Heart left ventricle (tissue), 16 donors: ENCODE data around the gene ZNF165. TPM values are rescaled to one million over a fixed set of nuclear protein-coding genes. Genes with fewer than 3 reads are reported as not detected.

ENCODE experiments used
- ATAC-seq, 4 donors: fragments of 200-7000 bp; cut with Tn5 transposase; one replicate each; pipeline ENCODE4 v1.9.1; 2020 to 2022; ENCODE audit warnings: moderate library complexity in 4 of 4, mild to moderate bottlenecking in 3 of 4, moderate number of reproducible peaks in 1 of 4
- DNase-seq, 5 donors: peaks; one replicate each; pipeline ENCODE4 v3.0.0-alpha.2; 2020
- H3K27ac ChIP-seq, 12 donors: fragments of 200-600 bp; sonication (generic) in 4 of 12; one replicate each; pipeline versions ENCODE4 v1.5.0 to v1.8.0; 2016 to 2022; ENCODE audit warnings: mild to moderate bottlenecking in 2 of 12
- H3K27me3 ChIP-seq, 9 donors: fragments of 200-600 bp; sonication (generic) in 2 of 9; one replicate each; pipeline versions ENCODE4 v1.5.1 to v1.8.0; 2016 to 2022; ENCODE audit warnings: mild to moderate bottlenecking in 3 of 9
- H3K36me3 ChIP-seq, 9 donors: fragments of 200-600 bp; sonication (generic) in 2 of 9; one replicate each; pipeline versions ENCODE4 v1.5.0 to v1.8.0; 2018 to 2022; ENCODE audit warnings: mild to moderate bottlenecking in 2 of 9
- H3K4me1 ChIP-seq, 12 donors: fragments of 200-600 bp; sonication (generic) in 4 of 12; one replicate each; pipeline versions ENCODE4 v1.5.0 to v1.8.0; 2016 to 2022; ENCODE audit warnings: mild to moderate bottlenecking in 3 of 12
- H3K4me3 ChIP-seq, 12 donors: fragments of 200-600 bp; sonication (generic) in 4 of 12; one replicate each; pipeline versions ENCODE4 v1.5.0 to v1.8.0; 2017 to 2022; ENCODE audit warnings: mild to moderate bottlenecking in 9 of 12, moderate library complexity in 4 of 12
- H3K9me3 ChIP-seq, 12 donors: fragments of 200-600 bp; sonication (generic) in 4 of 12; one replicate each; pipeline versions ENCODE4 v1.5.0 to v1.8.0; 2016 to 2022; ENCODE audit warnings: mild to moderate bottlenecking in 1 of 12
- POLR2A ChIP-seq, 2 donors: fragments of 450-650 bp; IDR thresholded peaks; one replicate each; pipeline ENCODE4 v1.6.1; 2017; ENCODE audit warnings: antibody characterized with exemption in 2 of 2, mild to moderate bottlenecking in 2 of 2, moderate library complexity in 2 of 2
- WGBS, 4 donors: extraction: QIAGEN DNeasy Blood & Tissue Kit in 2 of 4; methylation state at CpG; one replicate each; pipeline versions ENCODE4 v1.1.5 to v1.1.7; 2013 to 2018; 5-methylcytosine and 5-hydroxymethylcytosine counted together
- intact Hi-C, 10 donors: fragments of 100-400 bp; cut with DNase I; formaldehyde crosslinking; loops; one replicate each; pipeline versions ENCODE4 v1.11.1 to v1.14.2; 2022
- polyA plus RNA-seq, 2 donors: library from polyadenylated mRNA; stranded (reverse); fragments of 200-250 nt; gene quantifications; one replicate each; pipeline ENCODE4 v1.2.3, GENCODE V29; 2013
- total RNA-seq, 9 donors: library from RNA; depleted of rRNA in 2 of 9; stranded (reverse); fragments of >200 nt in 2 of 9; fragmentation: NEBNext Ultra II Directional in 3 of 9; extraction: Animal tissue kit (Norgen Biotek cat#: 25700) in 3 of 9; gene quantifications; one replicate each; pipeline versions ENCODE4 v1.1.0 to v1.2.4, GENCODE V29; 2016 to 2023
- TF ChIP-seq, protein P1 (sequence below), 12 donors: fragments of 200-600 bp; sonication (generic) in 4 of 12; IDR thresholded peaks; one replicate each; pipeline versions ENCODE4 v1.5.0 to v1.8.0; 2018 to 2022; ENCODE audit warnings: antibody characterized with exemption in 12 of 12, mild to moderate bottlenecking in 5 of 12
- donor health status: ischemic (EF 13 %, LVEDD 7.1; RV severe dilation, severe dysfunction).
- donor health status: healthy with polysubstance abuse.
- donor health status: DM: no; HTN: yes; CAD: no.
- donor health status: DM: no; HTN: no; CAD: no.
- donor health status: ischemic (EF 25% LVEDD 6.9; RV normal size, moderate dysfunction).
- donor health status: ischemic (EF 25% LVEDD 5.7; RV mildly dilated, moderate dysfunction).
- donor health status: healthy.
- donor health status: DM: yes; HTN: yes; CAD: no.
- donor health status: ischemic (EF 35%, LVEDD 5.7; RV mildly dilated, moderate dysfunction).
- donor health status: nonischemic (EF 11% LVEDD 7.7; RV severe dilation, severe dysfunction).
- donor health status: DM: yes; HTN: yes; CAD: no.
- donor health status: PGD.
- donor health status: ischemic (EF 29% LVEDD 5.4; RV normal size, mild dysfunction).
- donor health status: nonischemic (EF 23%, LVEDD 6.1; RV moderate dilation, normal function).

ZNF165 gene
- total and polyA plus RNA-seq, 11 donors = 0.18 to 0.88 (median 0.46) TPM

DNA sequence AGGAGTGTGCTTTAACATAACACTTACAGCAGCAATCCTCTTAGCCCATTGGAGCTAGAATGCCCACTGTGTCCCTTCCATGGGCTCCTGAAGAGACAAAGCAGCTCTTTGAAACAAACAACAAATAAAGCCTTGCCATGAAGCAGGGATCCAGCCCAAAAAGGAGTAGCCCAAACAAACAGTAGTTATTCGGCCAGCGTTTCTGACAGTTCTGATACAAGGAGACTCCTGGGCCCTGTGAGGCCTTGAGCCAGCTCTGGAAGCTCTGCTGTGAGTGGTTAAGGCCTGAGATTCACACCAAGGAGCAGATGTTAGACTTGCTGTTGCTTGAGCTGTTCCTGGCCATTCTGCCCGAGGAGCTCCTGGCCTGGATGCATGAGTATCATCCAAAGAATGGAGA is 27.1 kb downstream of the ZNF165 start:
- no peak for DNase-seq
- H3K4me3 ChIP-seq = no peak overlapping the region
- intact Hi-C loops = no loop called here
- no peak overlapping the region for H3K27ac ChIP-seq
- H3K27me3 ChIP-seq = no peaks in the 10 kb centered on the region
- H3K36me3 ChIP-seq = no peaks in the 10 kb centered on the region
- ATAC-seq = no peak
- WGBS, 4 donors = 79 to 88% (median 81%) methylated on average over 3 of the region's 3 CpGs
- TF ChIP-seq, protein P1, sequence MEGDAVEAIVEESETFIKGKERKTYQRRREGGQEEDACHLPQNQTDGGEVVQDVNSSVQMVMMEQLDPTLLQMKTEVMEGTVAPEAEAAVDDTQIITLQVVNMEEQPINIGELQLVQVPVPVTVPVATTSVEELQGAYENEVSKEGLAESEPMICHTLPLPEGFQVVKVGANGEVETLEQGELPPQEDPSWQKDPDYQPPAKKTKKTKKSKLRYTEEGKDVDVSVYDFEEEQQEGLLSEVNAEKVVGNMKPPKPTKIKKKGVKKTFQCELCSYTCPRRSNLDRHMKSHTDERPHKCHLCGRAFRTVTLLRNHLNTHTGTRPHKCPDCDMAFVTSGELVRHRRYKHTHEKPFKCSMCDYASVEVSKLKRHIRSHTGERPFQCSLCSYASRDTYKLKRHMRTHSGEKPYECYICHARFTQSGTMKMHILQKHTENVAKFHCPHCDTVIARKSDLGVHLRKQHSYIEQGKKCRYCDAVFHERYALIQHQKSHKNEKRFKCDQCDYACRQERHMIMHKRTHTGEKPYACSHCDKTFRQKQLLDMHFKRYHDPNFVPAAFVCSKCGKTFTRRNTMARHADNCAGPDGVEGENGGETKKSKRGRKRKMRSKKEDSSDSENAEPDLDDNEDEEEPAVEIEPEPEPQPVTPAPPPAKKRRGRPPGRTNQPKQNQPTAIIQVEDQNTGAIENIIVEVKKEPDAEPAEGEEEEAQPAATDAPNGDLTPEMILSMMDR (IDR thresholded peaks at IDR 0.05) = no peak
- no peak for TF ChIP-seq POLR2A (IDR thresholded peaks at IDR 0.05)
- H3K4me1 ChIP-seq = peaks cover 0 to 7% (median 5%) of the 10 kb centered on the region in 12 donors
- no peaks in the 10 kb centered on the region for H3K9me3 ChIP-seq

- no peaks in the 10 kb centered on the region for H3K27me3 ChIP-seq
- intact Hi-C loops = no loop called here
Observed at GRCh38 chr6:28111964-28112363, 31.6 kb downstream of the ZNF165 start.

GRCh38 chr6:28115799-28116198 is 35.4 kb downstream of the ZNF165 start:
- H3K4me1 ChIP-seq = no peaks in the 10 kb centered on the region
- 65 to 78% (median 76%) methylated on average over 2 of the region's 2 CpGs for WGBS, 4 donors
- no peak overlapping the region for H3K27ac ChIP-seq
- no peak overlapping the region for H3K4me3 ChIP-seq
- intact Hi-C loops = no loop called here
- no peak for DNase-seq
- H3K36me3 ChIP-seq = peaks cover 0 to 66% (median 61%) of the 10 kb centered on the region in 9 donors
- H3K27me3 ChIP-seq = no peaks in the 10 kb centered on the region
- TF ChIP-seq POLR2A (IDR thresholded peaks at IDR 0.05) = no peak
- TF ChIP-seq, protein P1 (IDR thresholded peaks at IDR 0.05) = no peak
- ATAC-seq = no peak
- no peaks in the 10 kb centered on the region for H3K9me3 ChIP-seq

More at GRCh38 chr6:28111964-28112363, 31.6 kb downstream of the ZNF165 start:
- H3K36me3 ChIP-seq = peaks cover 0 to 28% (median 23%) of the 10 kb centered on the region in 9 donors
- no peaks in the 10 kb centered on the region for H3K9me3 ChIP-seq
- WGBS, 4 donors = 73 to 98% (median 76%) methylated on average over 3 of the region's 3 CpGs
- no peak for ATAC-seq
- H3K27ac ChIP-seq = no peak overlapping the region
- DNase-seq = no peak
- TF ChIP-seq, protein P1 (IDR thresholded peaks at IDR 0.05) = no peak
- no peak for TF ChIP-seq POLR2A (IDR thresholded peaks at IDR 0.05)
- no peak overlapping the region for H3K4me3 ChIP-seq
- no peaks in the 10 kb centered on the region for H3K4me1 ChIP-seq

- intact Hi-C loops = no loop called here
- H3K27me3 ChIP-seq = no peaks in the 10 kb centered on the region
- no peak overlapping the region for H3K4me3 ChIP-seq
- H3K4me1 ChIP-seq = no peaks in the 10 kb centered on the region
- WGBS, 4 donors = 92 to 97% (median 94%) methylated on average over 2 of the region's 2 CpGs
- ATAC-seq = no peak
- no peak overlapping the region for H3K27ac ChIP-seq
- no peaks in the 10 kb centered on the region for H3K9me3 ChIP-seq
- peaks cover 0 to 81% (median 73%) of the 10 kb centered on the region in 9 donors for H3K36me3 ChIP-seq
- no peak for DNase-seq
- TF ChIP-seq, protein P1 (IDR thresholded peaks at IDR 0.05) = no peak
- no peak for TF ChIP-seq POLR2A (IDR thresholded peaks at IDR 0.05)
Observed at GRCh38 chr6:28117386-28118050, 37.1 kb downstream of the ZNF165 start.
